NOMO-1 treated with dmso at 0.1 percent for 144 hours (cell line): ENCODE data around the gene LTBR.
A peak's percentile ranks its signal among the peaks of the same experiment; 100 is the strongest.
"Not testable (repeated sequence)": the region's sequence is repeated elsewhere in the genome, so short reads cannot be mapped to it uniquely, and the experiment has no call there.

Experiments used
- DNase-seq: peaks from one replicate; lab custom pipeline; 2025; ENCODE audit not compliant: unreplicated experiment; lab: John Stamatoyannopoulos, UW

LTBR gene

GRCh38 chr12:6423267-6424007 is 39.5 kb downstream of the LTBR start:
- DNase-seq, result peak; percentile 76

GRCh38 chr12:6424008-6424347 is 40.0 kb downstream of the LTBR start:
- no peak for DNase-seq

GRCh38 chr12:6424866-6425265 is 40.9 kb downstream of the LTBR start:
- no peak for DNase-seq

GRCh38 chr12:6425590-6426531 is 41.9 kb downstream of the LTBR start:
- no peak for DNase-seq

GRCh38 chr12:6426882-6427671 is 43.1 kb downstream of the LTBR start:
- no peak for DNase-seq

DNA sequence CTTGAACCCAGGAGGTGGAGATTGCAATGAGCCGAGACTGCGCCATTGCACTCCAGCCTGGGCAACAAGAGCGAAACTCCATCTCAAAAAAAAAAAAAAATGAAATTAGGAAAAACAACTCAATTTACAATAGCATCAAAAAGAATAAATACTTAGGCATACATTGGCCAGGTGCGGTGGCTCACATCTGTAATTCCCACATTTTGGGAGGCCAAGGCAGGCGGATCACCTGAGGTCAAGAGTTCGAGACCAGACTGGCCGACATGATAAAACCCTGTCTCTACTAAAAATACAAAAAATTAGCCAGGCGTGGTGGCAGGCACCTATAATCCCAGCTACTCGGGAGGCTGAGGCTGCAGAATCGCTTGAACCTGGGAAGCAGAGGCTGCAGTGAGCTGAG is 43.8 kb downstream of the LTBR start:
- not testable (repeated sequence) for DNase-seq

- no peak for DNase-seq
These were observed 44.4 kb downstream of the LTBR start for GRCh38 chr12:6428326-6428725.

- peak; percentile 55 for DNase-seq
These were observed 46.4 kb downstream of the LTBR start for GRCh38 chr12:6430124-6430989.

- no peak for DNase-seq
These were observed 49.0 kb downstream of the LTBR start for GRCh38 chr12:6432991-6433390.

DNA sequence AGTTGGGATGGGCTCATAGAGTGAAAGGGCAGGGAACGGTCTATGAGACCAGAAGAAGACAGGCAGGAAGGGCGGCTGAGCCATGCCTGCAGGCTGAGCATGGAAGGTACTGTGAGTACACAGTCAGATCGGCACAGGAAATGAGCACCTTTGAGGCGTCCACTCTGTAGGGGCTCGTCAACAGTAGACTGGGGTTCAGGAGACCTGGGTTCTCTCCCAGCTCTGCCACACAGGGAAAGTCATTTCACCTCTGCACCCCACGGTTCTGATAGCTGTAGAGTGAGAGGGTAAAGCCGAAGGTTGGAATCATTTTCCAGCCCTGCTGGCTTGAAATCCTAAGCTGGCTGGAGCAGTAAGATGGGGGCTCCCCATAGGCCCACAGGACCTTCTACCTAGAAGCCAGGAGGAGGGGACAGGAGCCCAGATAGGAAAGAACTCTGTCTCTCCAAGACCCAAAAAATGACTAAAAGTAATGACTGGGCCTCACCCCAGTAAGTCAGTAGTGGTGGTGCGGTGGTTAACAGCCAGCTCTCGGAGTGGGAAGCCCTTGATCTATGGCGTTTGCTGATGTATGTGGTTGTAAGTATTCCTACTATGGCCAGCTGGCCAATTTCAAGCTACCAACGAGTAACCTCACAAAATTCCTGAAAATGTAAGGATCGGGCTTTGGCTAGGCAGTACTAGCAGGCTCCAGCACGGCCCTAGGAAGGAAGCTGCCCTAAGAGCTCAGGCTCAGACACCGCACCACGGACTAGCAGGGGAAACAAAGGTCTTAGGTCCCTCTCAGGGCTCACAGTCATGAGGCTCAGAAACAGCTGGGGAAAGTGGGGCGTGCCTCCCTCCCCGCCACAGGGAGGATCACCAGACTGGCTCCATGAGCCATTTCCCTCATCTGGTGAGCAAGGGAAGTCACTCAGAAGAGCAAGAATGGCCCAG is 50.5 kb downstream of the LTBR start:
- no peak for DNase-seq

DNA sequence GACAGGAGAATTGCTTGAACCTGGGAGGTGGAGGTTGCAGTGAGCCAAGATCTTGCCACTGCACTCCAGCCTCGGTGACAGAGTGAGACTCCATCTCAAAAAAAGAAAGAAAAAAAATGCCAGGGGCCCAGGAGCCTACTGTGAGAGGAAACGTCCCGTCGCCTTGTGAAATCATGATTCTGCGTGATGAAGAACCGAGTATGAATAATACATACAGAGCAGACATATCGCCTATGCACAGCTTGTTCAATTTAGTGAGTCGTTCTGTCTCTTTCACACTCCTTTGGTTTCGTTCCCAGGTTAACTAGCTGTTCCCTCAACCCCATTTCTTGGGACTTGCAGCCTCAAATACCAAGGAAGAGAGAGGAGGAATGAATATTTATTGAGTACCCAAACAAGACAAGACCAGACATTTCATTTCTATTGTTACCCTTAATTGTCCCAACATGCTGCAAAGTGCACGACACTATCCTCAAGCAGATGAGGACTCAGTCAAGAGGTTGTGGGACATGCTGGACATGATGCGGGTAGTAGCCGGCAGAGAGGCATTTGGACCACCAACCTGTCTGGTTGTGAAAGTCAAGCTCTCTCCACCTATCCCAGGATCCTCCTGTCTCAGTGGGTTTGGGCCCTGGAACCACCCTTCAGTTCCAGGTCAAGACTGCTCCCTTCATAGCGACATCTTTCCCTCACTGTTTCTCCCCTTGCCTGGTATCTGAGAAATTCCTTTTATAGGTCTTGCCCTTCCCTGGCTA is 52.2 kb downstream of the LTBR start:
- DNase-seq, result no peak

DNA sequence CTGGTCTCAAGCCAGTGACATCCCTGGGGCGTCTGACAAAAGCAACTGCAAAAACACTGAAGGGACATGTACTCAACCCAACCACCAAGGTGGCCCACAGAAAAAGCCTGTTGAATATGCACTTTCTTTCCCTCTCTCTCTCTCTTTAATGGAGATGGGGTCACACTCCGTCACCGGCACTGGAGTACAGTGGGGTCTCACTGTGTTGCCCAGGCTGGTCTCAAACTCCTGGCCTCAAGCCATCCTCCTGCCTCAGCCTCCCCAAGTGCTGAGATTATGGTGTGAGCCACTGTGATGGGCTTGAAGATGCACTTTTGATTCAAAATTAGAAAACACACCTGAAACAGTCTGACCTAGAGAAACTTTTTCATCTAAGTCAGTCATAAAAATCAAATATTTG is 53.6 kb downstream of the LTBR start:
- no peak for DNase-seq

DNA sequence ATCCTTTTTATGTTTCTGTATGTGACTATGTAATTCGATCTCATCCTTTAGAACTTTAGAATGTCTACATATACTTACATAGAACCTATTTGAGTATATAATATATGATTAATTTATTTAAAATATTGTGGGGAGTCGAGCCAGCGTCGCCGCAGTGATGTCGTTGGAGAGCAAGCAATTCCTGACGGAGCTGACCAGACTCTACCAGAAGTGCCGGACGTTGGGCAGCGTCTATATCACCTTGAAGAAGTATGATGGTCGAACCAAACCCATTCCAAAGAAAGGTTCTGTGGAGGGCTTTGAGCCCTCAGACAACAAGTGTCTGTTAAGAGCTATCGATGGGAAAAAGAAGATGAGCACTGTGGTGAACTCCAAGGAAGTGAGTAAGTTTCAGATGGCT is 54.4 kb downstream of the LTBR start:
- DNase-seq, result no peak

GRCh38 chr12:6440391-6440790 is 56.4 kb downstream of the LTBR start:
- no peak for DNase-seq
